22Rv1 (cell line): ENCODE results near the gene CPNE4.

Experiments used
- ZFX ChIP-seq: fragments of 450-650 bp; IDR thresholded peaks from 2 replicates; pipeline ENCODE4 v1.6.1; 2017; ENCODE audit warnings: antibody characterized with exemption, borderline replicate concordance
- TF ChIP-seq, protein P1 (sequence below): fragments of 450-650 bp; IDR thresholded peaks from 2 replicates; pipeline ENCODE4 v1.5.1; 2017; ENCODE audit warnings: mild to moderate bottlenecking

- TF ChIP-seq, protein P1, sequence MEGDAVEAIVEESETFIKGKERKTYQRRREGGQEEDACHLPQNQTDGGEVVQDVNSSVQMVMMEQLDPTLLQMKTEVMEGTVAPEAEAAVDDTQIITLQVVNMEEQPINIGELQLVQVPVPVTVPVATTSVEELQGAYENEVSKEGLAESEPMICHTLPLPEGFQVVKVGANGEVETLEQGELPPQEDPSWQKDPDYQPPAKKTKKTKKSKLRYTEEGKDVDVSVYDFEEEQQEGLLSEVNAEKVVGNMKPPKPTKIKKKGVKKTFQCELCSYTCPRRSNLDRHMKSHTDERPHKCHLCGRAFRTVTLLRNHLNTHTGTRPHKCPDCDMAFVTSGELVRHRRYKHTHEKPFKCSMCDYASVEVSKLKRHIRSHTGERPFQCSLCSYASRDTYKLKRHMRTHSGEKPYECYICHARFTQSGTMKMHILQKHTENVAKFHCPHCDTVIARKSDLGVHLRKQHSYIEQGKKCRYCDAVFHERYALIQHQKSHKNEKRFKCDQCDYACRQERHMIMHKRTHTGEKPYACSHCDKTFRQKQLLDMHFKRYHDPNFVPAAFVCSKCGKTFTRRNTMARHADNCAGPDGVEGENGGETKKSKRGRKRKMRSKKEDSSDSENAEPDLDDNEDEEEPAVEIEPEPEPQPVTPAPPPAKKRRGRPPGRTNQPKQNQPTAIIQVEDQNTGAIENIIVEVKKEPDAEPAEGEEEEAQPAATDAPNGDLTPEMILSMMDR = no peak
- no peak for TF ChIP-seq ZFX
Observed at GRCh38 chr3:131655070-131655690, 379.6 kb downstream of the CPNE4 start.
